ENCODE data around the gene KCNK4. TPM values are rescaled to one million over a fixed set of nuclear protein-coding genes. Genes with fewer than 3 reads are reported as not detected.

KCNK4 gene
- total and polyA plus RNA-seq, 2 of the 13 experiments (the other 11 are each of a cell fraction or from before 2014, with no cell fraction given), result not detected

DNA sequence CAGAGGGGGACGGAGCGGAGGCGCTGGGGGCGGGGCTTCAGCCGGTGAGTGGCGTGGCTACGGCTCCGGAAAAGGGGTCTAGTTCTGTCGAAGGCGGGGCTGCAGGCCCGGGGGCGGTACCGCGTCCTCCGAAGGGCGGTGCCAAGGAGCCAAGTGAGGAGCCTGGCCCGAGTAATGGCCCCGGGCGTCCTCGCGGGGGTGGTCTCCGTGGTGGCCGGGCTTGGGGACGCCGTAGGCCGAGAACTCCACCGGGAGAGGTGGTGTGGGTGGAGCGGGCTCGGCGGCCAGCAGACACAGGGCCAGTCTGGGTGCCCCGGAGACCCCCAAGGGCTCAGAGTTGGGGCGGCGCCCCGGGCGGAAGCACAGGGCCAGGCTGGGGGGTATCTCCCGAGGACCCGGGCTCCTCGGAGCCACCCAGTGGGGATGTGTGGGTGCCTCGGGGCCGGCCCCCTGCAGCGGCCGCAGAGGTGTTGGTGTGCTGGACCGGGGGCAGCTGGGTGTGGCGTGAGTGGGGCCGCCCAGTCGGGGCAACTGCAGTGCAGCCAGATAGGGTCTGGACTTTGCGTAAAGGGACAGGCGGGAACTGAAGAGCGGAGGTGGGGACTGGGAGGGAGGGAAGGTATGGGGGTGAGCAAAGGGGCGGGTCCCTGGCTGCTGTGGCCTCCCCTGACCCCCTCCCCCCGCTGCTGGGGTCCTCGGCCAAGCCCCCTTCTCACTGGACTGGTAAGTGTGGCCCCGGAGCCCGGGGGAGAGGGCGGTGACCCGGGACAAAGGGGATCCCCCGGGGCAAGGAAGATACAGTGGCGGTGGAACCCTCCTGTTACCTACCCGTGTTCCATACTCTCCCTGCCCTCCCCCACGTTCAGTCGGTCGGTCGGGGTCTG is 49.4 kb upstream of the KCNK4 start (continued):
- TF ChIP-seq CCDC6 (CRISPR knock-in tag; IDR thresholded peaks at IDR 0.05), result 0 out of 2 replicates have a peak, but pooled peaks have one; percentile 63
- TF ChIP-seq ZNF20 (CRISPR knock-in tag; IDR thresholded peaks at IDR 0.05), result no peak
- TF ChIP-seq KAT8 (CRISPR knock-in tag; IDR thresholded peaks at IDR 0.05), result 0 out of 2 replicates have a peak, but pooled peaks have one; percentile 53
- 0 out of 2 replicates have a peak, but pooled peaks have one; percentile 47 for TF ChIP-seq NFATC3 (CRISPR knock-in tag; IDR thresholded peaks at IDR 0.05)
- TF ChIP-seq IRX3 (CRISPR knock-in tag; IDR thresholded peaks at IDR 0.05; ENCODE audit: borderline replicate concordance, low read depth), result no peak
- no peak for TF ChIP-seq ZNF292 (CRISPR knock-in tag; IDR thresholded peaks at IDR 0.05; ENCODE audit: borderline replicate concordance, low read depth)
- TF ChIP-seq NR2C2 (CRISPR knock-in tag; IDR thresholded peaks at IDR 0.05; ENCODE audit: borderline replicate concordance), result no peak
- no peak for TF ChIP-seq RNF219 (CRISPR knock-in tag; IDR thresholded peaks at IDR 0.05)
- peak; percentile 27; the same call in 1 of the 3 replicates for TF ChIP-seq MXI1 (IDR thresholded peaks at IDR 0.05; ENCODE audit: borderline replicate concordance, low read depth, low read length)
- peak; percentile 55 for TF ChIP-seq ZNF776 (CRISPR knock-in tag; IDR thresholded peaks at IDR 0.05)
- TF ChIP-seq SRF (IDR thresholded peaks at IDR 0.05; ENCODE audit: low read depth, low read length), result 0 out of 2 replicates have a peak, but pooled peaks have one; percentile 13
- no peak for TF ChIP-seq ZNF3 (CRISPR knock-in tag; IDR thresholded peaks at IDR 0.05)
- TF ChIP-seq SAP130 (CRISPR knock-in tag; IDR thresholded peaks at IDR 0.05; ENCODE audit: low read depth), result peak; percentile 50
- peak; percentile 33 for TF ChIP-seq ZNF747 (CRISPR knock-in tag; IDR thresholded peaks at IDR 0.05; ENCODE audit: borderline replicate concordance)
- peak; percentile 60; the same call in 1 of the 2 replicates for TF ChIP-seq ZNF777 (CRISPR knock-in tag; IDR thresholded peaks at IDR 0.05)
- no peak for TF ChIP-seq SP1 (IDR thresholded peaks at IDR 0.05)
- TF ChIP-seq SP1 (CRISPR knock-in tag; IDR thresholded peaks at IDR 0.05), result peak; percentile 78
- peak; percentile 6; the same call in 1 of the 2 replicates for TF ChIP-seq ZNF501 (CRISPR knock-in tag; IDR thresholded peaks at IDR 0.05)
- no peak for TF ChIP-seq DPF2 (CRISPR knock-in tag; IDR thresholded peaks at IDR 0.05; ENCODE audit: borderline replicate concordance, low read depth)
- TF ChIP-seq SNAI1 (CRISPR knock-in tag; IDR thresholded peaks at IDR 0.05; ENCODE audit: borderline replicate concordance), result 0 out of 2 replicates have a peak, but pooled peaks have one; percentile 66
- peak; percentile 64 for TF ChIP-seq KDM2A (CRISPR knock-in tag; IDR thresholded peaks at IDR 0.05; ENCODE audit: borderline replicate concordance, low read depth)
- TF ChIP-seq ZNF713 (CRISPR knock-in tag; IDR thresholded peaks at IDR 0.05), result 0 out of 2 replicates have a peak, but pooled peaks have one; percentile 21
- TF ChIP-seq, protein P1, sequence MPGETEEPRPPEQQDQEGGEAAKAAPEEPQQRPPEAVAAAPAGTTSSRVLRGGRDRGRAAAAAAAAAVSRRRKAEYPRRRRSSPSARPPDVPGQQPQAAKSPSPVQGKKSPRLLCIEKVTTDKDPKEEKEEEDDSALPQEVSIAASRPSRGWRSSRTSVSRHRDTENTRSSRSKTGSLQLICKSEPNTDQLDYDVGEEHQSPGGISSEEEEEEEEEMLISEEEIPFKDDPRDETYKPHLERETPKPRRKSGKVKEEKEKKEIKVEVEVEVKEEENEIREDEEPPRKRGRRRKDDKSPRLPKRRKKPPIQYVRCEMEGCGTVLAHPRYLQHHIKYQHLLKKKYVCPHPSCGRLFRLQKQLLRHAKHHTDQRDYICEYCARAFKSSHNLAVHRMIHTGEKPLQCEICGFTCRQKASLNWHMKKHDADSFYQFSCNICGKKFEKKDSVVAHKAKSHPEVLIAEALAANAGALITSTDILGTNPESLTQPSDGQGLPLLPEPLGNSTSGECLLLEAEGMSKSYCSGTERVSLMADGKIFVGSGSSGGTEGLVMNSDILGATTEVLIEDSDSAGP (CRISPR knock-in tag; IDR thresholded peaks at IDR 0.05; ENCODE audit: borderline replicate concordance), result 0 out of 2 replicates have a peak, but pooled peaks have one; percentile 22
- no peak for TF ChIP-seq KLF16 (CRISPR knock-in tag; IDR thresholded peaks at IDR 0.05)
- no peak for TF ChIP-seq ZNF792 (CRISPR knock-in tag; IDR thresholded peaks at IDR 0.05)
- no peak for TF ChIP-seq CBX2 (IDR thresholded peaks at IDR 0.05; ENCODE audit: low read depth, low read length)
- TF ChIP-seq CBX2 (CRISPR knock-in tag; IDR thresholded peaks at IDR 0.05; ENCODE audit: low read depth), result no peak
- no peak for TF ChIP-seq IRF2 (CRISPR knock-in tag; IDR thresholded peaks at IDR 0.05)

Measured in HepG2 (cell line).